Measurements from ENCODE around the gene NKD2.
"Not testable (repeated sequence)": the region's sequence is repeated elsewhere in the genome, so short reads cannot be mapped to it uniquely, and the experiment has no call there.

Gene NKD2

DNA sequence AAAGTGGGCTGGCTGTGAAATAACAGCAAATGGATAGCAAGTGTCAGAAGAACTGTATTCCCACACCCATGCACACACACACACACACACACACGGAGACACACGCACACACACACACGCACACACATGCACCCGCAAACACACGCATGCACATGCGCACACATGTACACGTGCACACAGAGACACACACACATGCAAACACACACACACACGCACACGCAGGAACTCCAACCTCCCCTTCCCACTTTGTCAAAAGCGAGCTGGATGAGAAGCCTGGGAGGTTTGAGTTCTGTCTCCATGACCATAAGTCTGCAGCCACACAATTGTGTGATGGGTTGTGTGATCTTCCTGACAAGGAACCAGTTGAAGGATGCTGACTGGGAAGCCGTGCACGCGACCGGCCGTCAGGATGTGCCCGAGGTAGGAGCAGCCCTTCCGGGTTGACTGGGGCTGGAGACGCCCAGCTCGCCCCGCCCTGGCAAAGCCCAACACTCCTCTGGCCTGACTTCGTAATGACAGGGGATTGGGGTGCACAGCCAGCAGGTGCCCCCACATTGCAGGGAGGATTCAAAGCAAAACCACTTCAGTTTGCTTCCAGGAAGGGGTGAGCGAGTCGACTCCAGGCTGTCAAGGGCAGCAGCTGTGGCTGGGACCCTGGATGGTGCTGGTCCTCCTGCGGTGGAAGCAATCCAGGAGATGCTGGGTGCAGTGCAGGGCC lies 29.3 kb upstream of the NKD2 start:
- no peak for DNase-seq

DNA sequence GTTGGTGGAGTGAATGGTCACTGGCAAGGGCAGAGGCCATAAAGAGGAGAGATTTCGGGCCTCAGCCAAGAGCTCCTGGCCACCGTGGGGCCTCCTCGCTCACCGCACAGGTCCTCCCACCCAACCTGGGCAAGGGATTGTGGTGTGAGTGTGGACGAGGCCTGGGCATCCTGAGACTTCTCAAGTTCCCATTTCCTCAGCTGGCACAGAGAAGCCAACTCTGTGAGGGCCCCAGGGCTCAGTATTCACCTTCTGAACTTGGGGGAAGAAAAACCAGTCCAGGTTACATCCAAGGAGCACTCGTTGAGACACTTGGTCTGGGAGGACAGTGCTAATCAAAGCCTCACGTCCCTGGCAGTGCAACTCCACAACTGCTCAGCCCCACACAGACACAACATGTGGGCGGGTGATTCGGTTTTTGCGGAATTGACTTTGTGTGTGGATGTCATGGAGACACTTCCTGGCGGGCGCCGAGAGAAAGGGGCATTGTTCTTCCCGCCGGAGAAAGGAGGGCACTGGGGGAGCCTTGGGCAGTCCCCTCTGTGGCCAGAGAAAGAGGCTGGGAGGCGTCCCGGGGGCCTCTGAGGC lies 28.5 kb upstream of the NKD2 start:
- no peak for DNase-seq

DNA sequence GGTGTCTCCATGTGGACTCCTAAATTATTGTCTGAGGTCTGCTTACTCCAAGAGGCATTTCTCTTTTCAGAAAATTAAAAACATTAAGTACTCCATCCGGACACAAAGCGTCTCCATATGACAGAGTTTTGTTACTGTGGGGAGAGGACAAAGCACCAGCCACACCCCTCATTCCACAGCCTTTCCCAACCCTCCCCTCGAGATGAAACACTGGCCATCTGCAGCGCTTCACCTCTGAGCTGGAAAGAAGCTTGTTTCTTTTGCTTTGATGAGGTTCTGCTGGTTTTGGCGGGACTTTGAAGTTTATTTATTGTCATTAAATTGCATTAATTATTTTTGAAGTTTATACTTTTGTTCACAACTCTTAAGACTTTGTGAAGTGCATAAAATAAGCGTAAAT lies 27.6 kb upstream of the NKD2 start:
- no peak for DNase-seq

DNA sequence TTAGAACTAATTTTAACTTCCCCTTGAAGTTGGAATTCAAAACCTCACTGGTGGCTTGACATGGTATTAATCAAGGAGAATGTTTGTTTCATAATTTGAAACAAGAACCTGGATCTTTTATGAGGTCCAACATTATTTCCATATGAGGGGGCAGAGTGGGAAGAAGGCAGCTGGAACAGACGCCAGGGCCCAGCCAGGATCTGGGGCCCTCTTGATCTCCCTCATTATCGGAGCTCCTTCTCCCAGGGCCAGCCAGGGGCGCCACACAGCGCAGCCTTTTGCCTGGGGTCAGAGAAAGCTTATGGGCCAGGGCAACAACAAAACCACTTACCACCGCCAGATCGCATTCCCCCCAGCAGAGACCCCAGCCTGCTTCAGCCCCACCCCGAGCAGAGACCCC lies 27.1 kb upstream of the NKD2 start:
- DNase-seq: no peak

DNA sequence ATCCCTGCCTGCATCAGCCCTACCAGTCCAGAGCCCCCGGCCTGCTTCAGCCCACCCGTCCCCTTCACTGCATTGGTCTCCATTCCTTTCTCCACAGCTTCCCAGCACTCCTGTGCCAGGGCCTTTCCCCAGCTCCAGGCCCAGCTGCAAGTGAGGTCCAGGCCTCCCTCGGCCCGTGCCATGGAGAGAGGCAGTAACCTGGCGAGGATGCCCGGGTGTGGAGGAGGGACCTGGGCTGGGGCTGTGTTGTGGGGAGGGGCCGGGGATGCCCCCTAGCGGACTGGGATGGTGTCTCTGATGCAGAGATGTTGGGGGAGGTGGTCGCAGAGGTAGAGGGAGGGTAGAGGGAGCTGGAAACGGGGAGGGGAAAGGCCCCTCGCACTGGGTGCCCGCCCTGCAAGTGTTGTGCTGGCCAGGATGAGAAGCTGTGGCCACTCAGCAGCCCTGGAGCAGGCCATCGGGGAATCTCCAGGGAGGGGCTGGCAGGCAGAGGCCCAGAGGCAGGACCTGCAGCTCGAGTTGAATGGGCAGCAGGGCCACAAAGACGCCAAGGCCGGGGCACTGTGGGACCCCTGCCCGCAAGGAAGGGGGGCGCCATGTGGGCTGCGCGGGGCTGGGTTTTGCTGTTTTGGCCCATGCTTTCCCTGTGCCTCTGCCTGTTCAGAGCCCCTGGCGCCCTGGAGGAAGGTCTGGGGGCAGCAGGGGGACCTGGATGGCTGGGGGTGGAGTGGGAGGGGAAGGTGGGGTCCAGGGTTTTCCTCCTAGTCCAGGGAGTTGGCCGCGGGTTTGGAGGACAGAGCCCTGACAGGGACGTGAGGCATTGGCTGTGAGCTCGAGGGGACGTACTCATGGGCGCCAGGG lies 26.0 kb upstream of the NKD2 start:
- DNase-seq: peak in 1 of 5 experiments; percentile 47

DNA sequence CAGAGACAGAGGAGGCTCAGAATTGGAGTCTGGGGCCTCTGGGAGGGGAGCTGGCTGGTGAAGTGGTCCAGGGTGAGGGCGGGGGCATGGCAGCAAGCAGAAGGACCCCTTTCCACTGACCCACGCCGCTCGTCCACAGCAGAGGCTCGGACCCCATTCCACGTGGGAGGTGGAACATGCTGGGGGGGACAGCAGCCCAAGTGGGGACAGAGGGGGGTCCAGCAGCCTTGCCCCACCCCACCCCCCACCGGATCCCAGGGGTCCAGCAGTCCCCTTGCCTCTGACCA lies 25.4 kb upstream of the NKD2 start:
- no peak for DNase-seq

DNA sequence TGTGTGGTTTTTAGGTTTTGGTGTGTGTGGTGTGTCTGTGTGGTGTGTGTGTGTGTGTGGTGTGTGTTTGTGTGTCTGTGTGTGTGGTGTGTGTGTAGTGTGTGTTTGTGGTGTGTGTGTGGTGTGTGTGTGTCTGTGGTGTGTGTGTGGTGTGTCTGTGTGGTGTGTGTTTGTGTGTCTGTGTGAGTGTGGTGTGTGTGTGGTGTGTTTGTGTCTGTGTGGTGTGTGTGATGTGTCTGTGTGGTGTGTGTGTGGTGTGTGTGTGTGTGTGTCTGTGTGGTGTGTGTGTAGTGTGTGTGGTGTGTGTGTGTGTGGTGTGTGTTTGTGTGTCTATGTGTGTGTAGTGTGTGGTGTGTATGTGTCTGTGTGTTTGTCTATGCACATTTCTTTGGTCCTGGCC lies 25.0 kb upstream of the NKD2 start:
- peak in 1 of 5 experiments; percentile 63 for DNase-seq

DNA sequence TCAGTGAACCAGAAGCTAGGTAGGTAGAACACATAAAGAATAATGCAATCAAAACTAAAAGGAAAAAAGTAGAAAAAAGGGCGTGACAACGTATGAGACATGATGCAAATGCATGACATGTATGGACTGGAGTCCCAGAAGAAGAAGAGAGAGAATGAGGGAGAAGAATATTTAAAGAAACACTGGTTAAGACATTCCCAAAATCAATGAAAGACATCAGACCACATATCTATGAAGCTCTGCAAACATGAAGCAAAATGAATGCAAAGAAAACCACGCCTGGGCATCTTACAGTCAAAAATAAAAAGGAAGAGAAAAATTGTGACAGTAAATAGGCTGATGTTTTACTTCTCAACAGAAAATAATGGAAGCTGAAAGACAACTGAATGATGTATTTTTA lies 23.8 kb upstream of the NKD2 start:
- no peak for DNase-seq

DNA sequence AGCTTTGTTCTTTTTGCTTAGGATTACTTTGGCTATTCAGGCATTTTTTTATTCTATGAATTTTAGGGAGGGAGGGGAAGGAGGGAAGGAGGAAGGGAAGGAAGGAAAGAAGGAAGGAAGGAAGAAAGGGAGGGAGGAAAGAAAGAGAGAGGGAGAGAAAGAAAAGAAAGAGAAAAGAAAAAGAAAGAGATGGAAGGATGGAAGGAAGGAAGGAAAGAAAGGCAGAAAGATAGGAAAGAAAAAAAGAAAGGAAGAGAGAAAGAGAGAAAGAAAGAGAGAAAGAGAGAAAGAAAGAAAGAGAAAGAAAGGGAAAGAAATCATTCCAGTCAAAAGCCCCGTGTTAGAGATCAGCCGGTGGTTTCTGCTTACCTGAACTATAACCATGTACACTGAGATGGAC lies 20.8 kb upstream of the NKD2 start:
- no peak for DNase-seq

DNA sequence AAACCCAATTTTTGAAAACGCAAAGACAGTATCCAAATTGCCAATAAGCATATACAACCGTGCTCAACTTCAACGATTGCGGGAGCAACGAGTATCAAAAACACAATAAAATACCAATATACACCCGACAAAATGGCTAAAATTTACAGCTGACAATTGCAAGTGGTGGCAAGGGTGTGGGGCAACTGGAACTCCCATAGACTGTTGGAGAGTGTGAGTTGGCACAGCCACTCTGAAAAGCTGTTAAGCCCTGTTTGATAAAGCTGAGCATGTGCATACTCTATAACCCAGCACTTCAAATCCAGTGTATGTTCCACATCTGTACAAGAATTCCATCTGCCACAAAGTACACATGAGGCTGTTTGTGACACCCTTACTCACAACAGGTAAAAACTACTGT lies 20.3 kb upstream of the NKD2 start:
- DNase-seq: no peak

DNA sequence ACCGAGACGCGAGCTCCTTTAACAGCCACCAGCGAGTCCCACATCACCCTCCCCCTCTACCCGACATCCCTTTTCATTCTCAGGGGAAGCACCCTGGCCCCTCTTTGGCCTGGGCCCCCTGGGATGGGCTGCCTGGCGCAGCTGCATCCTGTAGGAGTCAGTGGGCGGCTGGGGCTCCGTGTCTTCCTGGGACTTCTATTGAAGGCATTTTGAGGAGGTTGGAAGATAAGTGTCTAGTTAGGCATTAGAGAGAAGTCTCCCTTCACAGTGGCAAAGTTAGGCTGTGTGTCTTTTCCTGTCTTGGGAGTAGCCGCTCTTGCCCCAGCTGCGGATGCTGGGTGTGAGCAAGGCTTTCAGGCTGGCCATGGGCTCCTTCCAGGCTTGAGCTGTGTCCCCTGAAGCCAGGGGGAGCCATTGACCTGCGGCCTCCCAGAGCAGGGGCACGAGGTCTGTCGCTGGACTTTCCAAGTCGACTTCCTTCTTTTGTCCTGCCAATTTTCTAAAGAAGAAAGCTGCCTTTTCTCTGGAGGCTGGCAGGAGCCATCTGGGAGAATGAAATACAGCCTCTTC lies 18.6 kb upstream of the NKD2 start:
- no peak for DNase-seq

DNA sequence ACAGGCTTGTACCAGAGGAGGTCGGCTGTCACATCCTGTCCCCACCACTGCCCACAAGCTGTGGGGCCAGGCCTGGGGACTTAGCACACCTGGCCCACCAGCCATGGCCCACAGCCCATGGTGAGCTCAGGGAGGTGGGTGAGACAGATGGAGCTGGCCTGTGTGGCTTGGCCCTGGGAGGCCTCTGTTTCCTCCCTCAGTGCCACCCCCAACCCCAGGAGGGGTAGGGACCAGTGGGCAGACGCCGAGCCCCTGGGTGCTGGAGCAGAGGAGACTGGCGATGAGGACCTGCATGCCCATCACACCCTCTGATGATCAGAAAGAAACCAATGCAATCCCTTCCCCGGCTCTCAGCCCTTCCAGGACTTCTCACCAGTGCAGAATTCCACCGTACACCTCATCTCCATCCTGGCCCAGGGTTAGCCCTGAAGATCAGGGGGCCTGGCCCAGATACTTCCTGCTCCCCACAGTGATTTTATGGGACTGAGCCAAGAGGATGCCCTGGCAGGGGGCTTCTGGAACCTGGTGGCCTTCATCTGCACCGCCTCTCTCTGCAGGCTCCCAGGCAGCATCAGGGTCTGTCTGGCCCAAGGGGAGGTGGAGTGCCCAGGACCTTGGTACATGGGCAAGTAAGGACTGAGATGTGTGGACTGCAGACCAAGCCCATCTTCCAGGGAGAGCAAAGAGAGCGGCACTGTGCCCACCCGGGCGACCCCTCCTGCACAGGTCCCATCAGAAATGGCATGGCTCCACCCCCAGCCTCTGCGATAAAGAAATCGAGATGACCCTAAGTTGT lies 16.9 kb upstream of the NKD2 start:
- DNase-seq: no peak

DNA sequence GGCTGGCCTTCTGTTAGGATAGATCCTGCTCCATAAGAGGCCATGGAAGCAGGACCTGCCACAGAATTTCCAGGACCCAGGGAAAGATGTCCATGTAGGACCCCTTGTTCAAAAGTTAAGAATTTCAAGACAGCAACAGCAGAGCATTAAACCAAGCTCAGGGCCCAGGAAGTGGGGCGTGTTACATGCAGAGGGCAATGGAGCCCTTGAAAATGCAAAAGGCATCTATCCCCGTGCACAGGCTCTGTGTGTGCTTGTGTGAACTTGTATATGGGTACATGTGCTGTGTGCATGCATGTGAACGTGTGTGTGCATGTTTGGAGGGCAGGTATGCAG lies 14.4 kb upstream of the NKD2 start:
- no peak for DNase-seq

DNA sequence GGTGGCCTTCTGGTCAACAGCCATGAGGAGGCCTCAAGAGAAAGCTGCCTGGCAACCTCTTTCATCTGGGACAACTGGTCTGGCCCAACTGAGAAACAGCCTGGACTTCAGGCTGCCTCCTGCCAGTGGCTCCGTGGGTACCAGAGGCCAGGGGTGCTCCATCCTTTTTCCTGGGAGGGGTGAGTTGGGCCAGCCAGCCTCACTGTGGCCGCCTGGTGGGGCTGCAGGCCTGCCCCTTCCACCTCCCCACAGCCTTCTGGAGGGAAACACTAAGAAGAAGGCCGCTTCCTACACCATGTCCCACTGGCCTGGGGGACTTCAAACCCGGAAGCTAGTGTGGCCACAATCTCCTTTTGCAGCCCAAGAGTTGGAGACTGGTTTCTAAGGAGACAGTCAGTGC lies 13.8 kb upstream of the NKD2 start:
- no peak for DNase-seq

DNA sequence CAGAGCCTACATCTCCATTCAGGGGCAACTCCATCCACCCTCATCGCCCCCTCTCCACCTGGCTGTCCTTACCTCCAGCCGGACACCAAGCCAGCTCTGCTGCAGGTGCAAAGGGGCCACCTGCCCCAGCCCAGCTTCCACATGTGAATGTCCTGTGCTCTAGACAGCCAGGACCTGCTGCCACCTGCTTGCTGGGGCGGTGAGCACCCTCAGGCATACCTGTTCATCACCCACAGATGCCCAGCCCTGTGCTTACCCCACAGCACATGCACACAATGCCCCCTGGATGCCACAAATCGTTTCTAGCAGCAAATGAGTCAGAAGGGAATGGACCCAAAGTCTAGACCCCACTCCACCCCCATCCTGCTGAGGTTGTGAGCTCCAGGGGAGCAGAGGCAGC lies 13.3 kb upstream of the NKD2 start:
- no peak for DNase-seq

DNA sequence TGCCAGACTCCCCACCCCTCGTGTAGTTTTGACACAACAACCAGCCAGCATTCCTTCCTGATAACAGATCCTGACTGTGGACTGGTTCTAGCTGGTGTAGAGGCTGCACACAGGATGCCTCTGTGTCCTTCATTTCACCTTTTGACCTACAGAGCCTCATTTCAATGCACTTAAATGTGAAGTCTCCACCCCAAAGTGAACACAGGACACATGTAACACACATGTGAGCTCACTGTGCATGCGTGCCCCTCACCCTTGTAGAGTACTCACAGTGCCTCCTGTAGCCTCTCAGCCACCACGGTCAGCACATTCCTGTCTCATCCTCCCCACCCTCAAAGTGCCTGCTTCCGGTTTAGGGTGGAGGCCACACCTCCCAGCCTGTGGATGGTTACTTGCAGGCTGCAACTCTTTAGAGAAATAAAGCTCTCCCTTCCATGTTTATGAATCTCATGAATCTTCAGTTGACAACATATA lies 11.6 kb upstream of the NKD2 start:
- peak in 1 of 5 experiments; percentile 70 for DNase-seq

DNA sequence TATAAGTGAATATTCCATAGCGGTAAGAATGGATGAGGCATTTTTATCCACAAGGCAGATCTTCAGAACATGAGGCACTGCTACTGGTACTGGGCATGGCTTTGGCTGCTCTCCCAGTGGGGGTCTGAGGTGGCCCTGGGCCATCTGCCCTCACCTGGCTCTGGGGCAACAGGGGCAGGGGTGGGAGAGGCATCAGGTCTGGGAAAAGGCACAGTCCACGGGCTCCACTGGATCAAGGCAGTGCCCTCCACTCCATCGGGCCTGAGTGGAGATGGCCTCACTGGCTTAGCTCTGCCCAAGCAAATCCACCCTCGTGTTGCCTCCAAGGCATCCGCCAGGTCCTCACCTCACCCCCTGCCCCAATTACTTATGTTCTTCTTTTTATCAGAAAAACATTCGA lies 10.9 kb upstream of the NKD2 start:
- no peak for DNase-seq

DNA sequence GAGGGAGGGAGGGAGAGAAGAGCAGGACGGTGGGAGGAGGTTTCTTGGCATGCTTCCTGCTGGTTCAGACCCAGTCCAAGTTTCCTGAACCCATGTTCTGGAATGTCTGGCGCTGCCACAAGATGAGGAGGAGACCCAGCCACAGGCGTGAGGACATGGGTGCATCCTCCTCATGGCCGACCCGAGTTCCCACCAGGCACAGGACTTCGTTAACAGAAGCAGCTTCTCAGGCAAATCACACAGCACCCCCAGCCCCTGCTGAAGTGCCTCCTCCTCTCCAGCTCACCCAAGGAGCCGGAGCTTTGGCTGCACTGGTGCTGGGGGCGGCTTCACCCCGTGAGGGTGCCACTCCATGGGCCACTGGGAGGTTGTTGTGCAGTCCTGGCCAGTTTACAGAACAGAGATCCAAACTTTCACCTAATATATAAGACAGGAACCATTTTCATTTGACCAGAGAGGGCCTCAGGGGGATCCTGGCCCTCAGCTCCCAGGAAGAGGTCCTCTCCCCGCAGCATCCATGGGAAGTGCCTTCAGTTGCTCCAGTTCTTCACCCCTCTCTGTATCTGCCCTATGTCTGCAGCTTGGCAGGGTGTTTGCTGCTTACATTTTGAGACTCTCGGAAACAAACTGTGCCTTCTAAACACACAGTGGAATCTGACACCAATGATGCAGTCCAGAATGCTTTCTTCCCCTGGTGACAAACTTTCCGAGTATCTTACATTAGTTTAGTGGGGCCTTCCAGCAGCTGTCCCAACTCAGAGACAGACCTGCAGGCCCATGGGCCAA lies 10.2 kb upstream of the NKD2 start:
- no peak for DNase-seq

DNA sequence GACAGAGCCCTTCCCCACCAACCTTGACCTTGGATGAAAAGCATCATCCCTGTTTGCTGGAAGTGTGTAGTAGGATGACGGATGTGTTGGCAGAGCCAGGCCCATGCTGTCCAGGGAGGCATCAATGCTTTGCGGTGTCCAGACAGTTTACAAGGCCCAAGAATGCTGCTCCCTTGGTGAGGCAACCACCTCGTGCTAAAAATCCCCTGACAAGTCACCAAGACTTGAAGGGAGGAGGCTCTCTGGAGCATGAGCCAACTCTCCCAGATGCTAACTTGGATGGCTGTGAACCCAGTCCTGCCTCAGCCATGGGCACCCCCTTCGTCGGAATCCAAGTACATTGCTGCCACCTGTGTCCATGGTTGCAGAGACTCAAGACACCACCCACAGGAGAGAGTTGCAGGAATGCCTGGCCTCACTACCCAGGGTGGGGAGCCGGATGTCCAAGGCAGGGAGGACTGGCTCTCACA lies 9.5 kb upstream of the NKD2 start:
- no peak for DNase-seq

DNA sequence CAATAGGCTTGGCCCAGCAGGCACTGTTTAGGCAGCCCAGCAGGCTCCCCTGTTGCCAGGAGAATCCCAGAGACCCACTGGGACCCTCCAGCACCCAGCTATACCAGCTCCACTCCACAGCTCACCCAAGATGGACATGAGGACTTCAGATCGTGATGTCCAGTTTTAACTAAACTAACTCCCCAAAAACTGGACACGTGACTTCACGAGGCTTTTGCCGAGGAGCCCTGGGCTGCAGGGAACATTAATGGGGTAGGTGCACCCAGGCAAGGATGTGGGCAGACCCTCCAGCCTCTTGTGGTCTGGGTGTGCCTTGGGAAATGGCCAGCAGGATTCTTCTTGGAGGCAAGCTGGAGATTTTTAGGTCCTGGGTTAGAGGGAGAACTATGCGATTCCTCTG lies 8.9 kb upstream of the NKD2 start:
- DNase-seq: no peak

DNA sequence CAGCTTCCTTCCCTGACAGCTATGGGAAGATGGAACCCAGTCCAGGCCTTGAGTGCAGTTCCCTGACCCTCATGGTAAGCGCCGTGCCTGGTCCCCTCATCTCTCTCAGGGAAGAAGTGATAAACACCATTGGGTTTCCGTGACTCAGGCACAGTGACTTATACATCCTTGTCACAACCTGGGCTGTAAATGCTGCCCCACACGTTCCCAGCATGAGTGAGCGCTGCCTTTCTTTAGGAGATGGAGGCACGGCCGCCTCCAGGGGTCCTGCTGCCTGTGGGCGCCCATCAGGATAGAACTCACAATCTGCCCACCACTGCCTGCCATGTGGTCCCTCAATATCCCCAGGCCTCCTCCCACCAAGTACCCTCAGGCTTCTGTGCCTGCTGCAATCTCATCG lies 8.3 kb upstream of the NKD2 start:
- no peak for DNase-seq

DNA sequence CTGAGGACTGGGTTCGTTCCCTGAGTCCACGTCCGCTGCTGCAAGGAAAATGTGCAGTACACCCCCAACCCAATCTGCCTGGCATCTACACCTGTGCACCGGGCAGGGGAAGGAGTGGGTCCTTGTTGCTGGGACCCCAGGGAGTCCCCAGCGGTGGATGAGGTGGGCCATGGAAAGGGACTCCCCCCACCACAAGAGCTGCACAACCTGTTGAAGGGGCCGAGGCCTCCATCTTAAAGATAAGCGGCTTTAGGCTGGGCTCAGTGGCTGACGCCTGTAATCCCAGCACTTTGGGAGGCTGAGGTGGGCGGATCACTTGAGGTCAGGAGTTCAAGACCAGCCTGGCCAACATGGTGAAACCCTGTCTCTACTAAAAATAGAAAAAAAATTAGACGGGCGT lies 7.8 kb upstream of the NKD2 start:
- DNase-seq: not testable (repeated sequence)

All from T-helper 2 cell (primary cell).